ENCODE data around the gene NANOS1. TPM values are rescaled to one million over a fixed set of nuclear protein-coding genes. Genes with fewer than 3 reads are reported as not detected.

Gene NANOS1
- total RNA-seq, 1 experiment from 2014 or later: 5.4 TPM

- Histone ChIP-seq H3K27ac (ENCODE audit: low read length) (no peak overlapping the region), H3K4me1 (ENCODE audit: insufficient read depth, low read length) (no peaks in the 10 kb centered on the region), H2AFZ (ENCODE audit: low read length) (no peak overlapping the region), H3K79me2 (ENCODE audit: low read length) (peaks cover 81% of the 10 kb centered on the region), H4K20me1 (ENCODE audit: low read length) (peaks cover 39% of the 10 kb centered on the region), H3K4me3 (ENCODE audit: low read length) (no peak overlapping the region), H3F3A (ENCODE audit: low read length, unreplicated experiment) (no peaks in the 10 kb centered on the region), H3K9me2 (replicated peaks; ENCODE audit: low read length) (no peaks in the 10 kb centered on the region), H3K9me3 (ENCODE audit: low read length) (no peaks in the 10 kb centered on the region), H3K36me3 (ENCODE audit: low read depth, low read length) (peaks cover 64% of the 10 kb centered on the region), H3K9ac (ENCODE audit: low read length) (no peak overlapping the region), H3K4me2 (ENCODE audit: low read length) (no peak overlapping the region), H3K27me3 (ENCODE audit: low read length) (no peaks in the 10 kb centered on the region)
- no peak for ATAC-seq
- BruUV-seq (replicated peaks): no TSS peak
- ChIA-PET CTCF (no interaction called here), POLR2A (ENCODE audit: unreplicated experiment) (no interaction called here)
- intact Hi-C loops (cut with micrococcal nuclease): no loop called here
- no peak for DNase-seq
- TF ChIP-seq EZH2 (IDR thresholded peaks at IDR 0.05; ENCODE audit: low read length, unreplicated experiment) (no peak), CTCF (conservative IDR thresholded peaks at IDR 0.05; ENCODE audit: low read depth, low read length) (no peak), EZH2phosphoT487 (IDR thresholded peaks at IDR 0.05; ENCODE audit: borderline replicate concordance, low read length) (no peak)
Measured at GRCh38 chr10:119070395-119071165, 41.1 kb downstream of the NANOS1 start.

DNA sequence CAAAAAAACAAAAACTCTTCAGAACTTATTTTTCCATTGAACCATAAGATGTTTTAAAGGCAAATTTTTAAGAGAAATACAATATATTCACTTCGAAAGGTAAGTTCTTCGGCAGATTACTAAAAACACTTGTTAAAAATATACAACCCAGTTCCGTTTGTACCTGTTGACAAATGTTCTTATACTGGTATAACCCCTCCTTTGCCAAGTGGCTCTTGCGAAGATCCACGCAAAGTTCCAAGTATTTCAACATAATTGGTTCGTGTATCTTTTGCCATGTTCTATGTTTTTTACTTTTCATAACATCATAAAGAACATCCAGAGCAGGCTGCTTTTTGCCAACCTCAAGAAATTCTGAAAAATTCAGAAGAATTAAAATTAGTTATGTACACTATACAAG, 44.1 kb downstream of the NANOS1 start:
- no peak overlapping the region for H3K4me2 ChIP-seq (ENCODE audit: low read length)
- H3K9me3 ChIP-seq (ENCODE audit: low read length): no peaks in the 10 kb centered on the region
- H3K9me2 ChIP-seq (replicated peaks; ENCODE audit: low read length): no peaks in the 10 kb centered on the region
- H4K20me1 ChIP-seq (ENCODE audit: low read length): peaks cover 61% of the 10 kb centered on the region
- ATAC-seq (no peak), DNase-seq (no peak)
- no peak overlapping the region for H3K27ac ChIP-seq (ENCODE audit: low read length)
- POLR2A ChIA-PET (ENCODE audit: unreplicated experiment): no interaction called here
- peaks cover 49% of the 10 kb centered on the region for H3K36me3 ChIP-seq (ENCODE audit: low read depth, low read length)
- H3F3A ChIP-seq (ENCODE audit: low read length, unreplicated experiment): no peaks in the 10 kb centered on the region
- TF ChIP-seq EZH2 (IDR thresholded peaks at IDR 0.05; ENCODE audit: low read length, unreplicated experiment) (no peak), EZH2phosphoT487 (IDR thresholded peaks at IDR 0.05; ENCODE audit: borderline replicate concordance, low read length) (no peak), CTCF (conservative IDR thresholded peaks at IDR 0.05; ENCODE audit: low read depth, low read length) (no peak)
- intact Hi-C loops (cut with micrococcal nuclease): no loop called here
- no peaks in the 10 kb centered on the region for H3K27me3 ChIP-seq (ENCODE audit: low read length)
- BruUV-seq (replicated peaks): no TSS peak
- H2AFZ ChIP-seq (ENCODE audit: low read length): no peak overlapping the region
- H3K4me1 ChIP-seq (ENCODE audit: insufficient read depth, low read length): peaks cover 8% of the 10 kb centered on the region
- CTCF ChIA-PET: no interaction called here
- H3K79me2 ChIP-seq (ENCODE audit: low read length): peaks cover 93% of the 10 kb centered on the region
- H3K4me3 ChIP-seq (ENCODE audit: low read length): no peak overlapping the region
- H3K9ac ChIP-seq (ENCODE audit: low read length): no peak overlapping the region
